Neural crest cell (in vitro differentiated cells): ENCODE measurements around the gene DPH2. TPM values are rescaled to one million over a fixed set of nuclear protein-coding genes. Genes with fewer than 3 reads are reported as not detected.
A peak's percentile ranks its signal among the peaks of the same experiment; 100 is the strongest.

Source experiments
- DNase-seq: peaks from one replicate; pipeline ENCODE4 v3.0.0; 2021; ENCODE audit warnings: low read depth, mixed read lengths, low spot score
- H3K27ac Mint-ChIP-seq: one replicate; pipeline ENCODE4 v1.8.0; 2021; ENCODE audit warnings: mild to moderate bottlenecking, mixed read lengths; ENCODE audit not compliant: unreplicated experiment
- H3K27me3 Mint-ChIP-seq: 2 replicates; pipeline ENCODE4 v1.8.0; 2021; ENCODE audit warnings: low read depth, mild to moderate bottlenecking, mixed read lengths
- H3K36me3 Mint-ChIP-seq: 2 replicates; pipeline ENCODE4 v1.8.0; 2021; ENCODE audit warnings: low read depth, mild to moderate bottlenecking, mixed read lengths
- H3K4me1 Mint-ChIP-seq: 2 replicates; pipeline ENCODE4 v1.8.0; 2021; ENCODE audit warnings: mixed read lengths
- H3K4me3 Mint-ChIP-seq: one replicate; pipeline ENCODE4 v1.8.0; 2021; ENCODE audit warnings: mild to moderate bottlenecking, mixed read lengths
- H3K9me3 Mint-ChIP-seq: 2 replicates; pipeline ENCODE4 v1.8.0; 2021; ENCODE audit warnings: mixed read lengths
- CTCF ChIP-seq: fragments of 200-600 bp; sonication (generic); conservative IDR thresholded peaks from 2 replicates; pipeline ENCODE4 v1.5.0; 2021; ENCODE audit warnings: antibody characterized with exemption, mild to moderate bottlenecking
- total RNA-seq: library from RNA; stranded (reverse); gene quantifications from 2 replicates; pipeline ENCODE4 v1.2.1, GENCODE V29; 2021

DPH2 gene
- total RNA-seq, 1 donor from 2014 or later = 34.4 TPM

- no peak for TF ChIP-seq CTCF
- Mint-ChIP-seq H3K9me3 (no peaks in the 10 kb centered on the region), H3K27me3 (no peaks in the 10 kb centered on the region), H3K4me1 (no peaks in the 10 kb centered on the region), H3K36me3 (peaks cover 5% of the 10 kb centered on the region), H3K4me3 (no peak overlapping the region), H3K27ac (peak overlapping the region; percentile 52)
- DNase-seq = no peak
These were observed 12.3 kb upstream of the DPH2 start for GRCh38 chr1:43957407-43958040.

- no peak for DNase-seq
- H3K9me3 Mint-ChIP-seq = no peaks in the 10 kb centered on the region
- no peak overlapping the region for H3K4me3 Mint-ChIP-seq
- H3K27me3 Mint-ChIP-seq = no peaks in the 10 kb centered on the region
- peak overlapping the region; percentile 81 for H3K27ac Mint-ChIP-seq
- H3K4me1 Mint-ChIP-seq = no peaks in the 10 kb centered on the region
- H3K36me3 Mint-ChIP-seq = peaks cover 5% of the 10 kb centered on the region
- no peak for TF ChIP-seq CTCF
These were observed 11.2 kb upstream of the DPH2 start for GRCh38 chr1:43958351-43959255.

- H3K4me1 Mint-ChIP-seq = no peaks in the 10 kb centered on the region
- no peaks in the 10 kb centered on the region for H3K9me3 Mint-ChIP-seq
- no peak overlapping the region for H3K27ac Mint-ChIP-seq
- peaks cover 5% of the 10 kb centered on the region for H3K36me3 Mint-ChIP-seq
- no peak overlapping the region for H3K4me3 Mint-ChIP-seq
- no peak for DNase-seq
- H3K27me3 Mint-ChIP-seq = no peaks in the 10 kb centered on the region
- no peak for TF ChIP-seq CTCF
These were observed 9.0 kb upstream of the DPH2 start for GRCh38 chr1:43960798-43961197.

- TF ChIP-seq CTCF = no peak
- no peak for DNase-seq
- peaks cover 5% of the 10 kb centered on the region for H3K36me3 Mint-ChIP-seq
- no peak overlapping the region for H3K27ac Mint-ChIP-seq
- H3K27me3 Mint-ChIP-seq = no peaks in the 10 kb centered on the region
- H3K4me1 Mint-ChIP-seq = no peaks in the 10 kb centered on the region
- no peak overlapping the region for H3K4me3 Mint-ChIP-seq
- no peaks in the 10 kb centered on the region for H3K9me3 Mint-ChIP-seq
These were observed 8.1 kb upstream of the DPH2 start for GRCh38 chr1:43961692-43962091.

- no peak overlapping the region for H3K4me3 Mint-ChIP-seq
- no peaks in the 10 kb centered on the region for H3K27me3 Mint-ChIP-seq
- TF ChIP-seq CTCF = no peak
- DNase-seq = no peak
- H3K4me1 Mint-ChIP-seq = no peaks in the 10 kb centered on the region
- H3K36me3 Mint-ChIP-seq = peaks cover 5% of the 10 kb centered on the region
- no peaks in the 10 kb centered on the region for H3K9me3 Mint-ChIP-seq
- no peak overlapping the region for H3K27ac Mint-ChIP-seq
These were observed 7.5 kb upstream of the DPH2 start for GRCh38 chr1:43962324-43962723.
